Memory B cell (primary cell): ENCODE data around the gene MTA2.
A peak's percentile ranks its signal among the peaks of the same experiment; 100 is the strongest.
"Not testable (repeated sequence)": the region's sequence is repeated elsewhere in the genome, so short reads cannot be mapped to it uniquely, and the experiment has no call there.

Experiments
- ATAC-seq: fragments of 150-1000 bp; cut with Tn5 transposase; 2 replicates; pipeline ENCODE4 v1.10.0; 2021; ENCODE audit warnings: low read depth, mild to moderate bottlenecking, moderate library complexity
- DNase-seq, 2 donors: peaks; one replicate each; pipeline ENCODE4 v3.0.0; 2022; ENCODE audit warnings: low spot score in 2 of 2
- H3K27ac Mint-ChIP-seq: one replicate; pipeline ENCODE4 v1.8.0; 2022; ENCODE audit warnings: mild to moderate bottlenecking, moderate library complexity, mixed read lengths
- H3K27me3 Mint-ChIP-seq: one replicate; pipeline ENCODE4 v1.8.0; 2022; ENCODE audit warnings: mixed read lengths
- H3K36me3 Mint-ChIP-seq: one replicate; pipeline ENCODE4 v1.8.0; 2022; ENCODE audit warnings: mild to moderate bottlenecking, mixed read lengths
- H3K4me1 Mint-ChIP-seq: one replicate; pipeline ENCODE4 v1.8.0; 2022; ENCODE audit warnings: mixed read lengths
- H3K4me3 Mint-ChIP-seq: one replicate; pipeline ENCODE4 v1.8.0; 2022; ENCODE audit warnings: mild to moderate bottlenecking, moderate library complexity, mixed read lengths
- H3K9me3 Mint-ChIP-seq: one replicate; pipeline ENCODE4 v1.8.0; 2022; ENCODE audit warnings: mixed read lengths

Gene MTA2

DNA sequence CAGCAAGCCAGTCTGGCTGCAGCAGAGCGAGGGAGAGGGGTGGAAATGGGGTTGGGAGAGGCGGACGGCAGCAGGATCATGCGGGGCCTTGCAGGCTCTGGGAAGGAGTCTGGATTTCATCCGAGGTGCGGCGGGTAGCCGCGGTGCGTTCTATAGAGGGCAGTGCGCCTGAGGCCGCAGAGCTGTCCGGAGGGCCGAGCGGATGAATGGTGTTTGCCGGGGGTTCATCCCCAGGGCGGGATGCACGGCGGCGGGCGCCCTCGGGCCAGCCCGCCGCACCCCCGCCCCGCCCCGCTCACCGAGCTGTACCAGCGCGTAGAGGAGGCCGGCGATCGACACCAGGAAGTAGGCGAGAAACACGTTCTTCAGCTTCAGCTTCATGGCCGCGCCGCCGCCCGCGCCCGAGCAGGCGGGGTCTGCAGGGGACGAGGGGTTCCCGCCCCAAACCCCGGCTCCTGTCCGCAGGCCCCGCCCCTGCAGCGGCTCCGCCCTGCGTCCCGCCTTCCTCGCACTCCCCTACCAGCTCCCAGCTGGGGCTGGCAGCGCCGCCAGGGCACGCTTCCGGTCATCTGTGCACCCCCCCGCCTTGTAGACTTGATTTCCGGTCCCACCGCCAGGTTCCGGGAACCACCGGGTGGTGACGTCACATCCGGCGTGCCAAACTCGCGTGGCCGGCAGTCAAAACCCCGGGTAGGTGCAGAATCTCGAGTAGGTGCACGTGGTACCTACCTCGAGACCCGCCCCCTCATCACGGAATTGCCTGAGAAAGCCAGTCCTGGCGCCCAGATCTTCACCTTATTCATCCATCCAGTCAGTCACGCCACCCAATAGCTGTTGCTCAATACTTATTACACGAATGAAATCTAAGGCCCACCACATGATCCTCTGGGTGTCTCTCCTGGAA is 20.2 kb upstream of the MTA2 start, which contains the start of gene B3GAT3:
TSS of gene B3GAT3 (minus strand) at position 420 of the 904 bp plus-strand sequence. CDS start at position 381, 39 bp downstream.
- H3K27ac Mint-ChIP-seq, result peak within 1 kb of the TSS; percentile 93
- H3K36me3 Mint-ChIP-seq, result peaks cover 13% of the 10 kb centered on the region
- H3K27me3 Mint-ChIP-seq, result no peaks in the 10 kb centered on the region
- ATAC-seq (peak; percentile 85), DNase-seq (peak; percentile 93 to 97)
- H3K4me1 Mint-ChIP-seq, result peaks cover 10% of the 10 kb centered on the region
- H3K9me3 Mint-ChIP-seq, result no peaks in the 10 kb centered on the region
- H3K4me3 Mint-ChIP-seq, result peak within 1 kb of the TSS; percentile 86

DNA sequence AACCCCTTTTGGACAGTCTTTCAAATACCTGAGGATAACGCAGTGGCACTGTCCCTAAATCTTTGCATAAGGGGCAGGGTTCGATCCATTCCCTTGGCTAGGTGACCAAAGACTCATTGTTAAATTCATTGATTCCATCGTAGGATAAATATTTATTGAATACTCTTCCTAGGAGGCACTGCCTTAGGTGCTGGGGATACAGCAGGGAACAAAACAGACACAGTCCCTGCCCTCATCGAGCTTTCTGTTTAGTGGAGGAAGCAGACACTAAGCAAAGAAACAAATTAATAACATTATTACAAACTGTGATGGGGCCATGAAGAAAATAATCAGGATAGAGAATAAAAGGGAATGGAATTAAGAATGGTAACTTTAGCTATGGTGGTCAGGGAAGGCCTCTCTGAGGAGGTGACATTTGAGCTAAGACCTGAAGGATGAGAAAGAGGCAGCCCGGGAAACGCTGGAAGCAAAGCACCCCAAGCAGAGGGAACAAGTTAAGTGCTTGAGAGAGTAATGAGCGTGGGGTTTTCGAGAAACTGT is 19.4 kb upstream of the MTA2 start:
- Mint-ChIP-seq H3K27me3 (no peaks in the 10 kb centered on the region), H3K4me3 (peak overlapping the region; percentile 86), H3K9me3 (no peaks in the 10 kb centered on the region), H3K27ac (peak overlapping the region; percentile 93), H3K4me1 (peaks cover 10% of the 10 kb centered on the region), H3K36me3 (peaks cover 10% of the 10 kb centered on the region)
- DNase-seq (no peak), ATAC-seq (no peak)

- not testable (repeated sequence) for H3K4me3 Mint-ChIP-seq, H3K9me3 Mint-ChIP-seq, DNase-seq, H3K36me3 Mint-ChIP-seq, H3K27me3 Mint-ChIP-seq, H3K4me1 Mint-ChIP-seq, H3K27ac Mint-ChIP-seq, ATAC-seq
These were observed 15.3 kb upstream of the MTA2 start for GRCh38 chr11:62616957-62617356.

- no peaks in the 10 kb centered on the region for H3K27me3 Mint-ChIP-seq
- H3K9me3 Mint-ChIP-seq, result no peaks in the 10 kb centered on the region
- H3K36me3 Mint-ChIP-seq, result peaks cover 3% of the 10 kb centered on the region
- no peak overlapping the region for H3K27ac Mint-ChIP-seq
- H3K4me1 Mint-ChIP-seq, result peaks cover 9% of the 10 kb centered on the region
- no peak for ATAC-seq
- H3K4me3 Mint-ChIP-seq, result no peak overlapping the region
- DNase-seq, result no peak
These were observed 13.9 kb upstream of the MTA2 start for GRCh38 chr11:62615521-62615920.

DNA sequence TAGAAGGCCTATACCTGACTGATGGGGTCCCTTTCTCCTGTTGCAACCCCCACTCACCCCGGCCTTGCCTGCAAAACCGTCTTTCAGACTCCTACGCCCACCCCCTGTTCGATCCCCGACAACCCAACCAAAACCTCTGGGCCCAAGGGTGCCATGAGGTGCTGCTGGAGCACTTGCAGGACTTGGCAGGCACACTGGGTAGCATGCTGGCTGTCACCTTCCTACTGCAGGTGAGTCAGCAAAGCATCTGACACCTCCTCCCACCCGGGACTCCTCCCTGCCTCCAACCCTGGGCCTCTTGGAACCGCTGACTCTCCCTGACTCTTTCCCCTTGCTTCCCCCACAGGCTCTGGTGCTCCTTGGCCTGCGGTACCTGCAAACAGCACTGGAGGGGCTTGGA is 12.6 kb upstream of the MTA2 start:
- H3K36me3 Mint-ChIP-seq, result peaks cover 3% of the 10 kb centered on the region
- peaks cover 11% of the 10 kb centered on the region for H3K4me1 Mint-ChIP-seq
- peak overlapping the region; percentile 35 for H3K27ac Mint-ChIP-seq
- no peaks in the 10 kb centered on the region for H3K9me3 Mint-ChIP-seq
- H3K4me3 Mint-ChIP-seq, result no peak overlapping the region
- no peaks in the 10 kb centered on the region for H3K27me3 Mint-ChIP-seq
- ATAC-seq, result no peak
- no peak for DNase-seq

- no peak for DNase-seq
- ATAC-seq, result no peak
- H3K4me3 Mint-ChIP-seq, result peak overlapping the region; percentile 74
- H3K36me3 Mint-ChIP-seq, result peaks cover 3% of the 10 kb centered on the region
- no peaks in the 10 kb centered on the region for H3K9me3 Mint-ChIP-seq
- H3K27ac Mint-ChIP-seq, result peak overlapping the region; percentile 35
- peaks cover 15% of the 10 kb centered on the region for H3K4me1 Mint-ChIP-seq
- H3K27me3 Mint-ChIP-seq, result no peaks in the 10 kb centered on the region
These were observed 11.7 kb upstream of the MTA2 start for GRCh38 chr11:62613291-62613778.

DNA sequence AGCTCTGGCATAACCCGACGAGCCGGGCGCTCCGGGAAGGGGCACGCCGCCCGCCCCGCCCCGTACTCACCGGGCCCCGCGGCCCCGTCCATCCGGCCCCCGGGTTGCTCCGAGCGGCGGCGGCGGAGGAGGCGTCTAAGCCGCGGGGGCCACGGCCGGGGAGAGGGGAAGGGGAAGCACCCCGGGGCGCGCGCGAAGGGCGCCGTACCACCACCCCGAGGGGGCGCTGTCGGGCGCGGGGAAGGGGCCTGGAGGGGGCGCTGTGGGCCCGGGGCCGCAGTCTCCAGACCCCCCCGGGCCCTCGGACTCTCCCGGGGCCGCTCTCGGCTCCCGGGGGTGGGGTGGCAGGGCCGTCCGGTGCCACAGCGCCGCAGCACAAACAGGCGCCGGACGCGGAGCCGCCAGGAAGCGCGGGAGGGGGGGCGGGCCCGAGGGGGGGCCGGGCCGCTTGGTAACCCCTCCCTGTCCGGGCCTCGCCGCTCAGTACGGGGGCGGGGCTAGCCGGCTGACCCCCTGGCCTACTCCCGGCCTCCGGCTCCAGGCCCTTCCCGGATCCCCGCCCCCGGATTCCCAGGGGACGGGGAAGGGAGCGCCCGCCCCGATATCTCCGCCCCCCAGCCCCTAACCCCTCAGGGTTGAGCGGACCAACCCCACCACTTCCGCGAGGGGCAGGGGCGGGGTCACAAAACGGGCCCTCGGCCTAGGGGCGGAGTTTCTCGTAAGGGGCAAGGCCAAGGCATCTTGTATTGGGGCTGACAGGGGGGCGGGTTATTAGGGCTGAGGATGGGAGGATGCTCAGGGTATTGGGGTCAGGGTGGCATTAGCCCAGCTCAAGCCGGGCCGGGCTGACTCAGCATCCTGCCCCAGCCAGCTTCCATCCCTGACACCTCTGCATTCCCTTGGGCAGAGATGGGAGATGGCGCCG is 11.0 kb upstream of the MTA2 start, which contains the start of the genes EML3 and ROM1:
TSS of gene EML3 (minus strand) at position 410 of the 925 bp plus-strand sequence. CDS start at position 92, 318 bp downstream.
TSS of gene ROM1 (plus strand) at position 892 of the 925 bp plus-strand sequence. CDS start at position 917, 25 bp downstream.
- Mint-ChIP-seq H3K9me3 (no peaks in the 10 kb centered on the region), H3K4me1 (peaks cover 21% of the 10 kb centered on the region)
- peak; percentile 73 for ATAC-seq

GRCh38 chr11:62611705-62612365 is 10.2 kb upstream of the MTA2 start:
- peak overlapping the region; percentile 97 for H3K4me3 Mint-ChIP-seq
- peak overlapping the region; percentile 95 for H3K27ac Mint-ChIP-seq
- no peaks in the 10 kb centered on the region for H3K9me3 Mint-ChIP-seq
- ATAC-seq (peak; percentile 51), DNase-seq (peak; percentile 53 to 59)
- H3K27me3 Mint-ChIP-seq, result no peaks in the 10 kb centered on the region
- peaks cover 23% of the 10 kb centered on the region for H3K4me1 Mint-ChIP-seq
- H3K36me3 Mint-ChIP-seq, result peaks cover 10% of the 10 kb centered on the region

More for the DNA sequence above, 11.0 kb upstream of the MTA2 start, which contains the start of the genes EML3 and ROM1:
- Mint-ChIP-seq H3K36me3 (peaks cover 8% of the 10 kb centered on the region), H3K27me3 (no peaks in the 10 kb centered on the region), H3K27ac (peak within 1 kb of the TSS; percentile 95), H3K4me3 (peak within 1 kb of the TSS; percentile 97)
- peak; percentile 94 to 98 for DNase-seq

GRCh38 chr11:62610814-62611704 is 9.4 kb upstream of the MTA2 start:
- Mint-ChIP-seq H3K4me1 (peaks cover 23% of the 10 kb centered on the region), H3K27ac (peak overlapping the region; percentile 95), H3K36me3 (peaks cover 10% of the 10 kb centered on the region), H3K9me3 (no peaks in the 10 kb centered on the region), H3K4me3 (peak overlapping the region; percentile 97), H3K27me3 (no peaks in the 10 kb centered on the region)
- DNase-seq (no peak), ATAC-seq (no peak)

GRCh38 chr11:62610403-62610802 is 8.7 kb upstream of the MTA2 start:
- H3K36me3 Mint-ChIP-seq, result peaks cover 10% of the 10 kb centered on the region
- H3K9me3 Mint-ChIP-seq, result no peaks in the 10 kb centered on the region
- peaks cover 23% of the 10 kb centered on the region for H3K4me1 Mint-ChIP-seq
- H3K4me3 Mint-ChIP-seq, result peak overlapping the region; percentile 74
- ATAC-seq, result no peak
- H3K27ac Mint-ChIP-seq, result peak overlapping the region; percentile 95
- no peaks in the 10 kb centered on the region for H3K27me3 Mint-ChIP-seq
- DNase-seq, result no peak

DNA sequence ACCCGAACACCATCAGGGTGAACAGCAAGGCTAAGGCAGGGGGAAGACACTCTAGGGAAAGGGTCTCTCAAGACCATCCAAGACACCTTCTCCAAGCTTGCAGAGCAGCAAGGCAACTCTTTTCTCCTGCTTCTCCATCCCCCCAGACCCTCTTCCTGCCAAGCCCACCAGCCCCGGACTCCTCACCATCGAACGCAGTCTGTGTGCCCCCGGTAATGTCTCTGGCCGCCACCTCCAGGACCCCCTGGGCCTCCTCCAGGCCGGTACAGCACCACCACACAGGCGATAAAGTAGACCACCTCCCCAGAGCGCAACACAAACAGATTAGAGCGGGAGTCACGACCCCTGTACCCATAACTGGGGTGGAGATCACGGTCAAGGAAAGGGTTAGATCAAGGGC is 7.1 kb upstream of the MTA2 start:
- Mint-ChIP-seq H3K27me3 (no peaks in the 10 kb centered on the region), H3K4me1 (peaks cover 25% of the 10 kb centered on the region), H3K9me3 (no peaks in the 10 kb centered on the region), H3K27ac (no peak overlapping the region), H3K36me3 (peaks cover 18% of the 10 kb centered on the region), H3K4me3 (peak overlapping the region; percentile 3)
- ATAC-seq (no peak), DNase-seq (no peak)

GRCh38 chr11:62607714-62608113 is 6.0 kb upstream of the MTA2 start:
- Mint-ChIP-seq H3K36me3 (peaks cover 22% of the 10 kb centered on the region), H3K27me3 (no peaks in the 10 kb centered on the region), H3K4me3 (no peak overlapping the region), H3K4me1 (peaks cover 30% of the 10 kb centered on the region), H3K27ac (no peak overlapping the region), H3K9me3 (no peaks in the 10 kb centered on the region)
- DNase-seq (no peak), ATAC-seq (no peak)
